GM21423 (cell line): ENCODE data around the gene DEFB132.
A peak's percentile ranks its signal among the peaks of the same experiment; 100 is the strongest.

ENCODE experiments used
- ATAC-seq: cut with Tn5 transposase; IDR thresholded peaks from one replicate; pipeline ENCODE4 v1.9.1; 2021; ENCODE audit warnings: mild to moderate bottlenecking, moderate library complexity; ENCODE audit not compliant: unreplicated experiment

DEFB132 gene

DNA sequence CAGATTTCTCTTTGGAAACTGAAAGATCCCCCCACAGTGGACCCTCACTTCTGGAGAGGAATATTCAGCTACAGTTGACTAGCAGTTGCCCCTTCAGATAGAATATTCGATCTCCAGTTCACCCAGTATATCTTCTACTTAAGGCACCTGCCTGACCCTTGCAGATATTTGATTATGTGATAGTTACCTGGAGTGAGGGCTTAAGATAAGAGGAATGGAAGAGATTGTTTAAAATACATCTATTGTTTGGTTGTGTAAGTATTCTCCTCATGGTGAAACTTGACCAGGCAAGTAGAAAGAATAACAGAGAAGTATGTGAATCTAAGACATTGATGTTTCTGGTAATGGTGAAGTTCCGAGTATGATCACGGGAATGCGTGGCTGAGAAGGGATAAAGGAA lies 38.3 kb downstream of the DEFB132 start:
- ATAC-seq = no peak

DNA sequence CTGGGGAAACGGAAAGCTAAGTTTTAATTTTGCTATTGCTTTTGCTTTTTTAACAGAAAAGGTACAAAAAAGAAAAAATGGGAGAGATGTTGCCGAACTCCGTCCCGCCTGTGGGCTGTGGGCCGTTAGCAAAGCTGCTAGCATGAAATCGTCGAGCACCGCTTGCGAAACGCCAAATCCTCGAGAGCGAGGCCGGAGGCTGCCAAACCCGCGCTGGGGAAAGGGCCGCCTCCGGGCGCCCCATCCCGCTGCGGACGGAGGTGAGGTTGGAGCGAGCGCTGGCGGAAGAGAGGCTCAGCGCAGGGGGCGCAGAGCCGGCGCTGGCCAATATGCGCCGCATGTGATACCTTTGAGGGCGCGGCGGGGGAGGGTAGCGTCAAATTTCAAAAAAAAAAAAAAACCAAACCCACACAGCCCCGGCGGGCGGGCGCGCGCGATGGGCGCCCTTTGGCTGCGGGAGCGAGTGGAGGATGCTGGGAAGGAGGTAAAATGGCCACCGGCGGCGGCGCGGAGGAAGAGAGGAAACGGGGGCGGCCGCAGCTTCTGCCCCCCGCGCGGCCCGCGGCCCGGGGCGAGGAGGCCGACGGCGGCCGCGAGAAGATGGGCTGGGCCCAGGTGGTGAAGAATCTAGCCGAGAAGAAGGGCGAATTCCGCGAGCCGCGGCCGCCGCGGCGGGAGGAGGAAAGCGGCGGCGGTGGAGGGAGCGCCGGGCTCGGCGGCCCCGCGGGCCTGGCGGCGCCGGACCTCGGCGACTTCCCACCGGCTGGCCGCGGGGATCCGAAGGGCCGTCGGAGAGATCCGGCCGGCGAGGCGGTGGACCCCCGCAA lies 39.8 kb downstream of the DEFB132 start, which contains the start of gene ZCCHC3:
Gene ZCCHC3, plus strand, starts transcription at position 473 of the 827 bp plus-strand sequence. Its CDS starts 17 bp downstream, at position 490.
- peak; percentile 76 for ATAC-seq

DNA sequence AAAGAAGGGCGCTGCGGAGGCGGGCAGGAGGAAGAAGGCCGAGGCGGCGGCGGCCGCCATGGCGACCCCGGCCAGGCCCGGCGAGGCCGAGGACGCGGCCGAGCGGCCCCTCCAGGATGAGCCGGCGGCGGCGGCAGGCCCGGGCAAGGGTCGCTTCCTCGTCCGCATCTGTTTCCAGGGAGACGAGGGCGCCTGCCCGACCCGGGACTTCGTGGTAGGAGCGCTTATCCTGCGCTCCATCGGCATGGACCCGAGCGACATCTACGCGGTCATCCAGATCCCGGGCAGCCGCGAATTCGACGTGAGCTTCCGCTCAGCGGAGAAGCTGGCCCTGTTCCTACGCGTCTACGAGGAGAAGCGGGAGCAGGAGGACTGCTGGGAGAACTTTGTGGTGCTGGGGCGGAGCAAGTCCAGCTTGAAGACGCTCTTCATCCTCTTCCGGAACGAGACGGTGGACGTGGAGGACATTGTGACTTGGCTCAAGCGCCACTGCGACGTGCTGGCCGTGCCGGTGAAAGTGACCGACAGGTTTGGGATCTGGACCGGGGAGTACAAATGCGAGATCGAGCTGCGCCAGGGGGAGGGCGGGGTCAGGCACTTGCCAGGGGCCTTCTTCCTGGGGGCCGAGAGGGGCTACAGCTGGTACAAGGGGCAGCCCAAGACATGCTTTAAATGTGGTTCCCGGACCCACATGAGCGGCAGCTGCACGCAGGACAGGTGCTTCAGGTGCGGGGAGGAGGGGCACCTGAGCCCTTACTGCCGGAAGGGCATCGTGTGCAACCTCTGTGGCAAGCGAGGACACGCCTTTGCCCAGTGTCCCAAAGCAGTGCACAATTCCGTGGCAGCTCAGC lies 40.6 kb downstream of the DEFB132 start:
- ATAC-seq = peak; percentile 21

DNA sequence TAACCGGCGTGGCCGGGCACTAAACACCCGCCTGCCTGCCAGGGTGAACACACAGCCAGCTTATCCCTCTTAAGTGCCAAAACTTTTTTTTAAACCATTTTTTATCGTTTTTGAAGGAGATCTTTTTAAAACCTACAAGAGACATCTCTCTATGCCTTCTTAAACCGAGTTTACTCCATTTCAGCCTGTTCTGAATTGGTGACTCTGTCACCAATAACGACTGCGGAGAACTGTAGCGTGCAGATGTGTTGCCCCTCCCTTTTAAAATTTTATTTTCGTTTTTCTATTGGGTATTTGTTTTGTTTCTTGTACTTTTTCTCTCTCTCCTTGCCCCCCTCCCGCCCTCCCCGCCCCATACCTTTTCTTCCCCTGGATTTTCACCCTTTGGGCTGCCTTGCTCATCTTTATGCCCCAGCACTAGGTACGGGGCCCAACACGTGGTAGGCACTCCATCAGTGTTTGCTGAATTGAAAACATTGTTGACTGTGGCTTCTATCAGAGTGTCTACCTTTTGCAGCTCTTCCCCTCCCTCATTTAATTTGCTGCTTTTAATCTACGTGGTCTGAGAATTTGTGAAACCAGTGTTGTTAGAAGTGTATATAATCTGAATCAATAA lies 41.4 kb downstream of the DEFB132 start:
- ATAC-seq = no peak

DNA sequence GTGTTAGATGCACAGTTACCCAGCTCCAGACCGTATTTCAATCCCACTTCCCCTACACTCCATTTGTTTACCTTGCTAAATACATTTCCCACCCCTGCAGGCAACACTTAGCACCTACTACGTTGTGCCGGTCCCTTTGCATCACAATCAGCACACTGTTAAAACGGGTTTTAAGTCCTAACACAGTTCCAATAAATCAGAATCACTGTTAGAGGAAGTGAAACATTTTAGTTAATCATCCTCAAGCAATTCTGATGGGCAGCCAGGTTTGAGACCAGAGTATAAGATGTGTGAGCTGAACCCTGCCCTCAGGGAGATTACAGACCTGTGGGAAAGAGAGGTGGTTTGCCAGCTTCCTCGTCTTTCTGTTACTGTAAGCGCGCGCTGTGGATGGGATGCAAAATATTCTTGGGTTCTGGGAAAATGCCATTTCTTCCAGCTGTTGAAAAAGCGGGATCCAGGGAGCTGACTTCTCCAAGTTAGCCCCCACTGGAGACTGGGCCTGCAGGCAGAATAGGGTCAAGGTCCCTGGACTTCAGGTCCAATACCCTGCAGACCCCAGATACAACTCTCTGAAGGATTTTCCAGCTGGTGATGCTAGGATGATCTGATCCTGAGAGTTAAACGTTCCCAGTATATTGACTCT lies 42.9 kb downstream of the DEFB132 start:
- ATAC-seq = no peak

DNA sequence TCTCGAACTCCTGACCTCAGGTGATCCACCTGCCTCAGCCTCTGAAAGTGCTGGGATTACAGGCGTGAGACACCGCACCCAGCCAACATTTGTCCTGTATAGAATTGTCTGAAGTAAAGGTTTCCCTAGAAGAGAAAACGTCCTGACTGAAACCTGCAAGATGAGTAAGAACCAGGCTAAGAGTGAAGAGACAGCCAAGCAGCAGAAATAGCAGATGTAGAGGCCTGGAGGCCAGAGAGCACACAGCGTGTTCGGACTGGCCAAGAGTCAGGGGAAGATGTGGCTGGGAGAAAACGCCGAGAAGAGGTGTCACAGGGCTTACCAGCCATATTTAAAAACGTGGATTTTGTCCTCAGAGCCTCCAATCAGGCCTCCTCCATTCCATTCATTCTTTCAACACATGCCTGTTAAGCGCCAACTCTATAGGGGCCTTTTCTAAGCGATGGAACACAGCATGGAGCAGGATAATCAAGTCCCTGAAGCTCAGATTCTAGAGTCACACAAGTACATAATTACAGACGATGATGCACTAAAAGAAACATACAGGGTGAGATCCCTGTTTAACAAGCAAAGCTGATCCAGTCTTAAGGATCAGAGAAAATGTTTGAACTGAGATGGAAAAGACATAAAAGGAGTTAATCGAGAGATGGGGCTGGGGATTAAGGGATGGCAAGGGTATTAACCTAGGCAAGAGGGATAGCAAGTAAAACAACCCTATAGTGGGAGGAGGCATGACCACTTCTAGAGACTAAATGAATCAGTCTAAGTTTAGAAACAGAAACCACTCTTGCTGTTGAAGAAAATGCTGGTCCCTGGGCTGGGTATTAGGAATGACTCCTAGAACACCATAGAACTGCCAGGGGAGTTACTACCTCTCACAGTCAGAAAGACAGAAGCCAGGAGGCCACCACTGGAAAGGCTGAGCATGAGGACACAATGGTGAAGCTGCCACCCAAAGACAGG lies 44.6 kb downstream of the DEFB132 start:
- ATAC-seq = no peak

DNA sequence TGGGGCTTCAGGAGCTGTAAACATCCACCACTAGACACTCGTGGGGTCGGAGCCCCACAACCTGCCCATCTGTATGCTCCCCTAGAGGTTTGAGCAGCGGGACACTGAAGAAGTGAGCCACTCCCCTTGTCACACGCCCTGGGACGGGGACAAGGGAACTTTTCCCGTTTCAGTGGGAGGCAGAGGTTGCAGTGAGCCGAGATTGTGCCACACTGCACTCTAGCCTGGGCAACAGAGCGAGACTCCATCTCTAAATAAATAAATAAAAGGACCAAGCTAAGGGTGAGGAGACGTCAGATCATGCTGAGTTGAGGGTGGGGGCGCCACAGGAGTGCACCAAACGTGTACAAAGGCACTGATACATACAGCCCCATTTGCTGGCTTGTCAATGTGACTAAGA lies 48.2 kb downstream of the DEFB132 start:
- ATAC-seq = no peak

DNA sequence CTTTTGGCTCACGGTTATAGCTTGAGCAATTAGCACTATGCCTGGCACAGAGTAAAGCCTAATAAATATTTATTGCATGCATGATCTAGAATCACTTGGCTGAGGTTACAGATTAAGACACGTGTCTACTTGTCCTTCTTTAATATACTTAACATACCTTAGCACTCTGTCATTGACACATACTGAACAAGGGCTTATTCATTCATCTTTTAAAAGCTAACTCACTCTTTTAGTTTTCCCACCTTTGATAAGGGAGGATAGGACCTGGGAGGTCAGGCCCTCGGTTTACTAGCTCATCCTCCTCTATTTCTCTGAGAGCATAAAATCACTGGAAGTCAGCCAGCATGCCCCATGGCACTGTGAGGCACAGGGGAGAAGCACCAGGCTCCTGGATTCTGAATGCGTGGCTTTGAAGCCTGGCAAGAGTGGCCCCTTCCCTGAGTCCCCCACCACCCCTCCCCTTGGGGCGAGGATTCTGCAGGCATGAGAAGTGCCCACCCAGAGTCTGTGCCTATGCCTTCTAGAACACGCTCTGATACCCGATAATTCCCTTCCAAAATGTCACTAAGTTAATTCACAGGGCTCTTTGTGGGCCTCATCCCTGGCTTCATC lies 51.0 kb downstream of the DEFB132 start:
- no peak for ATAC-seq

DNA sequence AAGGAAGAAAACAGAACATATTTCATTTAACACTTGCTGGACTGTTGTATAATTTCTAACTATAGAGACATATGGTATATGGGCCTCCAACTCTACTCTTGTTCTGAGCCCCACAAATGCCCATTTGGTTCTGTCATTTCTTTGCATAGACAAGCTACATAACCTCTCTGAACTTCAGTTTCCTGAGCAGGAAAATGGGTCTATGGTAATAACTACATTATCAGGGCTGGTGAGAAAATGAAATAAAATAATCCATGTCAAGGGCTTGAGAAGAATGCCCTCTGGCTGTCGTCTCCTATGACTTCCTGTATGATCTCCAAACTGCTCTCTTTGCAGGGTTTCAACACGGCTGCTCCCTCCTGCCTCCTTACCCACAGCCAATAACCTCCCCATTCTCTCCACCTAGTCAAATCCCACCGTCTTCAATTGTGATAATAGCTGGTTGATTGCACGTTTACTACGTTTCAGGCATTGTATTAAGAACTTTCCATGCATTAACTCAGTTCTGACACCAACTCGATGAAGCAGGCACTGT lies 51.8 kb downstream of the DEFB132 start:
- ATAC-seq = no peak

DNA sequence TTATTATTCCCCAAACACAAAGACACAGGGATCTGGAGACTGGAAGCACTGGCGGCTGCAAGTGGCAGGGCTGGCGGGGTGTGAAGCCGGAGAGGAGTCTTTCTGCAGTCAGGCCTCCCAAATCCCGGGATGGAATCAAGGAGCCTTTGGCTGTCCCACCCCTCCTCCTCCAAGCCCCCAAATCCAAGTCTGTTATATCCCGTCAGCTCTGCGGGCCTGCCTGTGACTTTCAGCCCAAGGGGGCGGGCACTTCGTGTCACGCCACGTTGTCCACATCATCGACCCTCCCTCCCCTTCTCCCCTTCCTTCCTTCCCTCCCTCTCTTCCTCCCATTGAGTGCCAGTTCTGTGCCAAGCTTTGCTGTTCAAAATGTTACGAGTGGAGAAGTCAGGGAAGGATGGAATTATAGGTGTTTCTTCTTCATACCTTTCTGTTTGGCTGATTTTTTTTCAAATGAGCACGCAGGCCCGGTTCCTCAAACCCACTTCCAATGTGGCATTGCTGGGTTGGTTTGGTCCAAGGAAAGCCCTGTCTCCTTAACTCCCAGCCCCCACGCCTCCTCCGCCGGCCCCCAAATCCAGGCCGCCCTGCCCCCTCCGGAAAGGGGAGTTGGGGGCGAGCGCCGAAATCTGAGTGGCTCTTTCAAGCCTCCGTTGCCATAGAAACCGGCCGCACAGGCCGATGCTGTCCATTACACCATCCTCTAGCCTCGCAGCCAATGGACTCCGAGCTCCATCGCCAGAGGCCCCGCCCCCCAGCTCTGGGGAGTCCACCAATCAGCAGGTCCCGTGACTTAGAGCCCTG lies 52.5 kb downstream of the DEFB132 start:
- peak; percentile 96 for ATAC-seq

DNA sequence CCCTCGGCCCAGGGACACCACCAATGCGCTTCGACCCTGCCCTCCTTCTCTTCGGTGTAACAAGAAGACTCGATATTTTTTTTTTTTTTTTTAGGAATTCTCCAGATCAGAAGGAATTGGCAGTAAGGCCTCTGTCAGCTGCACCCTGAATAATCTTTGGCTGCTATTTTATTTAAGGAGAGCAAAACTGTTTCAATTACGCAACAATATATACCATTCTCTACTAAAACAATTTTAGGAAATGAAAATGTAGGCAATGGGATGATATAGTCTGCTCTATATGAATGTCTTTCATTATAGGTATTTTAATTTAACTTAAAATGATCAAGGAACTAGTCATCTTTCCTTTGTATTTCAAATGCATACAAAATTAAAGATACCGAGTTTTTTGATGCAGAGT lies 53.1 kb downstream of the DEFB132 start:
- ATAC-seq = no peak
